22Rv1 (cell line): ENCODE data around the gene PLK4.

Source experiments
- CTCF ChIP-seq: fragments of 450-650 bp; IDR thresholded peaks from 2 replicates; pipeline ENCODE4 v1.5.1; 2017; ENCODE audit warnings: mild to moderate bottlenecking
- ZFX ChIP-seq: fragments of 450-650 bp; IDR thresholded peaks from 2 replicates; pipeline ENCODE4 v1.6.1; 2017; ENCODE audit warnings: antibody characterized with exemption, borderline replicate concordance

GRCh38 chr4:127849505-127850234 is 31.0 kb upstream of the PLK4 start:
- TF ChIP-seq CTCF (no peak), ZFX (no peak)
